Astrocyte (in vitro differentiated cells and primary cell): Measurements from ENCODE around the gene ARPC2.

Experiments
- CTCF ChIP-seq: IDR thresholded peaks from 2 replicates; pipeline ENCODE4 v1.5.1; 2011; ENCODE audit warnings: low read depth, mild to moderate bottlenecking, inconsistent platforms, low read length, moderate library complexity; ENCODE audit not compliant: insufficient read depth
- EZH2 ChIP-seq: IDR thresholded peaks from 2 replicates; pipeline ENCODE4 v1.6.1; 2012; ENCODE audit warnings: mild to moderate bottlenecking, low read length, inconsistent platforms; ENCODE audit not compliant: insufficient read depth

GRCh38 chr2:218277921-218278320 lies 60.9 kb downstream of the ARPC2 start:
- no peak for TF ChIP-seq EZH2
- TF ChIP-seq CTCF = no peak
